HEK293 (cell line): Measurements from ENCODE around the gene TWIST2.

ENCODE experiments used
- CTCF ChIA-PET: fragments of 350-600 bp; formaldehyde crosslinking; extraction: SDS; loops from one replicate; lab custom pipeline; 2021; ENCODE audit warnings: antibody characterized with exemption; lab: Yijun Ruan, JAX
- POLR2A ChIA-PET: fragments of 300-600 bp; formaldehyde crosslinking; extraction: SDS; loops from one replicate; lab custom pipeline; 2020; ENCODE audit warnings: antibody characterized with exemption, inconsistent platforms; lab: Yijun Ruan, JAX
- H3K27ac ChIP-seq: fragments of 200-500 bp; sonication (Bioruptor generic); 2 replicates; pipeline ENCODE4 v1.5.1; 2014; ENCODE audit warnings: low read depth, low read length, control low read depth, inconsistent platforms; ENCODE audit errors: extremely low read depth
- H3K36me3 ChIP-seq, 2 experiments: fragments of 200-500 bp in 1 of 2; sonication (Bioruptor generic) in 1 of 2; 1 replicate in 1 of 2; 2 replicates in 1 of 2; pipeline ENCODE4 v1.5.1; 2014 to 2017; ENCODE audit warnings: inconsistent platforms in 2 of 2, low read length in 2 of 2; ENCODE audit not compliant: control insufficient read depth in 2 of 2, insufficient read depth in 1 of 2
- H3K4me1 ChIP-seq: fragments of 200-500 bp; sonication (Bioruptor generic); 2 replicates; pipeline ENCODE4 v1.5.1; 2014; ENCODE audit warnings: mild to moderate bottlenecking, low read length, inconsistent platforms; ENCODE audit not compliant: control insufficient read depth, insufficient read depth
- H3K4me3 ChIP-seq: 2 replicates; pipeline ENCODE4 v1.5.1; 2011; ENCODE audit warnings: low read depth, mild to moderate bottlenecking, control low read depth, low read length, moderate library complexity
- H3K9me3 ChIP-seq: fragments of 200-500 bp; sonication (Bioruptor generic); 2 replicates; pipeline ENCODE4 v1.5.1; 2014; ENCODE audit warnings: low read depth, low read length, inconsistent platforms; ENCODE audit not compliant: control insufficient read depth, insufficient read depth
- HOXC10 ChIP-seq: sonication (generic); formaldehyde crosslinking; IDR thresholded peaks from 2 replicates; pipeline ENCODE4 v1.8.1; 2023; ENCODE audit warnings: mild to moderate bottlenecking, missing genetic modification reagents
- KLF16 ChIP-seq: fragments of 450-650 bp; formaldehyde crosslinking; IDR thresholded peaks from 2 replicates; pipeline ENCODE4 v1.5.1; 2017; ENCODE audit warnings: missing biosample characterization, missing genetic modification characterization
- KLF7 ChIP-seq: fragments of 450-650 bp; formaldehyde crosslinking; IDR thresholded peaks from 2 replicates; pipeline ENCODE4 v1.5.1; 2016; ENCODE audit warnings: missing biosample characterization, missing genetic modification characterization, borderline replicate concordance
- RBAK ChIP-seq: fragments of 450-650 bp; formaldehyde crosslinking; IDR thresholded peaks from 2 replicates; pipeline ENCODE4 v1.5.1; 2016; ENCODE audit warnings: missing biosample characterization, missing genetic modification characterization
- SCRT2 ChIP-seq: fragments of 450-650 bp; formaldehyde crosslinking; IDR thresholded peaks from 2 replicates; pipeline ENCODE4 v1.5.1; 2016; ENCODE audit warnings: missing biosample characterization, missing genetic modification characterization
- ZBTB20 ChIP-seq: fragments of 450-650 bp; formaldehyde crosslinking; IDR thresholded peaks from 2 replicates; pipeline ENCODE4 v1.5.1; 2016; ENCODE audit warnings: missing biosample characterization, missing genetic modification characterization
- ZFHX2 ChIP-seq: fragments of 450-650 bp; formaldehyde crosslinking; conservative IDR thresholded peaks from 2 replicates; pipeline ENCODE4 v1.5.1; 2016; ENCODE audit warnings: missing biosample characterization, missing genetic modification characterization
- ZNF214 ChIP-seq: fragments of 450-650 bp; formaldehyde crosslinking; IDR thresholded peaks from 2 replicates; pipeline ENCODE4 v1.5.1; 2017; ENCODE audit warnings: missing biosample characterization, mild to moderate bottlenecking, missing genetic modification characterization, borderline replicate concordance
- ZNF221 ChIP-seq: fragments of 450-650 bp; formaldehyde crosslinking; IDR thresholded peaks from 2 replicates; pipeline ENCODE4 v1.5.1; 2017; ENCODE audit warnings: missing biosample characterization, missing genetic modification characterization, borderline replicate concordance
- ZNF266 ChIP-seq: fragments of 450-650 bp; formaldehyde crosslinking; IDR thresholded peaks from 2 replicates; pipeline ENCODE4 v1.5.1; 2016; ENCODE audit warnings: missing biosample characterization, missing genetic modification characterization, low read depth
- ZNF335 ChIP-seq: fragments of 450-650 bp; formaldehyde crosslinking; conservative IDR thresholded peaks from 2 replicates; pipeline ENCODE4 v1.5.1; 2016; ENCODE audit warnings: missing biosample characterization, missing genetic modification characterization
- ZNF394 ChIP-seq: fragments of 450-650 bp; formaldehyde crosslinking; IDR thresholded peaks from 2 replicates; pipeline ENCODE4 v1.5.1; 2016; ENCODE audit warnings: missing biosample characterization, missing genetic modification characterization, mild to moderate bottlenecking, moderate library complexity, borderline replicate concordance
- ZNF664 ChIP-seq: fragments of 450-650 bp; formaldehyde crosslinking; IDR thresholded peaks from 2 replicates; pipeline ENCODE4 v1.5.1; 2016; ENCODE audit warnings: missing biosample characterization, missing genetic modification characterization
- ZNF701 ChIP-seq: fragments of 450-650 bp; formaldehyde crosslinking; IDR thresholded peaks from 2 replicates; pipeline ENCODE4 v1.5.1; 2016; ENCODE audit warnings: missing biosample characterization, missing genetic modification characterization
- ZNF776 ChIP-seq: fragments of 450-650 bp; formaldehyde crosslinking; IDR thresholded peaks from 2 replicates; pipeline ENCODE4 v1.5.0; 2017; ENCODE audit warnings: missing biosample characterization, missing genetic modification characterization, borderline replicate concordance
- ZNF777 ChIP-seq: fragments of 450-650 bp; formaldehyde crosslinking; IDR thresholded peaks from 2 replicates; pipeline ENCODE4 v1.5.1; 2017; ENCODE audit warnings: missing biosample characterization, missing genetic modification characterization, borderline replicate concordance
- TF ChIP-seq, protein P1 (sequence below): fragments of 450-650 bp; formaldehyde crosslinking; conservative IDR thresholded peaks from 2 replicates; pipeline ENCODE4 v1.5.1; 2016; ENCODE audit warnings: low read depth, missing biosample characterization, missing genetic modification characterization
- TF ChIP-seq, protein P2 (sequence below): fragments of 450-650 bp; formaldehyde crosslinking; IDR thresholded peaks from 2 replicates; pipeline ENCODE4 v1.5.1; 2016; ENCODE audit warnings: missing biosample characterization, missing genetic modification characterization

TWIST2 gene

GRCh38 chr2:238848976-238849853, 1.3 kb downstream of the TWIST2 start (continued):
- TF ChIP-seq, protein P1, sequence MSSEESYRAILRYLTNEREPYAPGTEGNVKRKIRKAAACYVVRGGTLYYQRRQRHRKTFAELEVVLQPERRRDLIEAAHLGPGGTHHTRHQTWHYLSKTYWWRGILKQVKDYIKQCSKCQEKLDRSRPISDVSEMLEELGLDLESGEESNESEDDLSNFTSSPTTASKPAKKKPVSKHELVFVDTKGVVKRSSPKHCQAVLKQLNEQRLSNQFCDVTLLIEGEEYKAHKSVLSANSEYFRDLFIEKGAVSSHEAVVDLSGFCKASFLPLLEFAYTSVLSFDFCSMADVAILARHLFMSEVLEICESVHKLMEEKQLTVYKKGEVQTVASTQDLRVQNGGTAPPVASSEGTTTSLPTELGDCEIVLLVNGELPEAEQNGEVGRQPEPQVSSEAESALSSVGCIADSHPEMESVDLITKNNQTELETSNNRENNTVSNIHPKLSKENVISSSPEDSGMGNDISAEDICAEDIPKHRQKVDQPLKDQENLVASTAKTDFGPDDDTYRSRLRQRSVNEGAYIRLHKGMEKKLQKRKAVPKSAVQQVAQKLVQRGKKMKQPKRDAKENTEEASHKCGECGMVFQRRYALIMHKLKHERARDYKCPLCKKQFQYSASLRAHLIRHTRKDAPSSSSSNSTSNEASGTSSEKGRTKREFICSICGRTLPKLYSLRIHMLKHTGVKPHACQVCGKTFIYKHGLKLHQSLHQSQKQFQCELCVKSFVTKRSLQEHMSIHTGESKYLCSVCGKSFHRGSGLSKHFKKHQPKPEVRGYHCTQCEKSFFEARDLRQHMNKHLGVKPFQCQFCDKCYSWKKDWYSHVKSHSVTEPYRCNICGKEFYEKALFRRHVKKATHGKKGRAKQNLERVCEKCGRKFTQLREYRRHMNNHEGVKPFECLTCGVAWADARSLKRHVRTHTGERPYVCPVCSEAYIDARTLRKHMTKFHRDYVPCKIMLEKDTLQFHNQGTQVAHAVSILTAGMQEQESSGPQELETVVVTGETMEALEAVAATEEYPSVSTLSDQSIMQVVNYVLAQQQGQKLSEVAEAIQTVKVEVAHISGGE (tag by site-specific recombination), result peak; percentile 80
- TF ChIP-seq ZNF701, result no peak
- peak; percentile 47; the same call in 1 of the 2 replicates for TF ChIP-seq ZBTB20 (tag by site-specific recombination)
- no peak for TF ChIP-seq ZNF394 (tag by site-specific recombination)
- no peak for TF ChIP-seq KLF16
- TF ChIP-seq HOXC10 (CRISPR knock-in tag), result no peak
- TF ChIP-seq ZNF266 (tag by site-specific recombination), result no peak
- no peak for TF ChIP-seq ZNF776 (tag by site-specific recombination)
- TF ChIP-seq SCRT2 (tag by site-specific recombination), result no peak
- no peak for TF ChIP-seq ZNF221 (tag by site-specific recombination)
- TF ChIP-seq, protein P2, sequence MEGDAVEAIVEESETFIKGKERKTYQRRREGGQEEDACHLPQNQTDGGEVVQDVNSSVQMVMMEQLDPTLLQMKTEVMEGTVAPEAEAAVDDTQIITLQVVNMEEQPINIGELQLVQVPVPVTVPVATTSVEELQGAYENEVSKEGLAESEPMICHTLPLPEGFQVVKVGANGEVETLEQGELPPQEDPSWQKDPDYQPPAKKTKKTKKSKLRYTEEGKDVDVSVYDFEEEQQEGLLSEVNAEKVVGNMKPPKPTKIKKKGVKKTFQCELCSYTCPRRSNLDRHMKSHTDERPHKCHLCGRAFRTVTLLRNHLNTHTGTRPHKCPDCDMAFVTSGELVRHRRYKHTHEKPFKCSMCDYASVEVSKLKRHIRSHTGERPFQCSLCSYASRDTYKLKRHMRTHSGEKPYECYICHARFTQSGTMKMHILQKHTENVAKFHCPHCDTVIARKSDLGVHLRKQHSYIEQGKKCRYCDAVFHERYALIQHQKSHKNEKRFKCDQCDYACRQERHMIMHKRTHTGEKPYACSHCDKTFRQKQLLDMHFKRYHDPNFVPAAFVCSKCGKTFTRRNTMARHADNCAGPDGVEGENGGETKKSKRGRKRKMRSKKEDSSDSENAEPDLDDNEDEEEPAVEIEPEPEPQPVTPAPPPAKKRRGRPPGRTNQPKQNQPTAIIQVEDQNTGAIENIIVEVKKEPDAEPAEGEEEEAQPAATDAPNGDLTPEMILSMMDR, result no peak
- no peak for TF ChIP-seq KLF7 (tag by site-specific recombination)
- TF ChIP-seq, all 188 proteins: peak for 7

- CTCF ChIA-PET, result interaction anchor here (0.5 to 0.8 kb wide), 3 partner anchors 151 to 1350 kb away, joined by 3 read pairs; no protein-coding TSS in a partner anchor
- TF ChIP-seq ZNF335 (tag by site-specific recombination) (no peak), ZNF664 (tag by site-specific recombination) (no peak), ZNF777 (no peak), RBAK (tag by site-specific recombination) (no peak)
- H3K9me3 ChIP-seq, result no peaks in the 10 kb centered on the region
- H3K4me3 ChIP-seq, result no peak overlapping the region
- H3K27ac ChIP-seq, result no peak overlapping the region
- peaks cover 12% of the 10 kb centered on the region for H3K4me1 ChIP-seq
- no peaks in the 10 kb centered on the region for H3K36me3 ChIP-seq
- POLR2A ChIA-PET, result no interaction called here
These were observed 2.2 kb downstream of the TWIST2 start for GRCh38 chr2:238850091-238850490.

DNA sequence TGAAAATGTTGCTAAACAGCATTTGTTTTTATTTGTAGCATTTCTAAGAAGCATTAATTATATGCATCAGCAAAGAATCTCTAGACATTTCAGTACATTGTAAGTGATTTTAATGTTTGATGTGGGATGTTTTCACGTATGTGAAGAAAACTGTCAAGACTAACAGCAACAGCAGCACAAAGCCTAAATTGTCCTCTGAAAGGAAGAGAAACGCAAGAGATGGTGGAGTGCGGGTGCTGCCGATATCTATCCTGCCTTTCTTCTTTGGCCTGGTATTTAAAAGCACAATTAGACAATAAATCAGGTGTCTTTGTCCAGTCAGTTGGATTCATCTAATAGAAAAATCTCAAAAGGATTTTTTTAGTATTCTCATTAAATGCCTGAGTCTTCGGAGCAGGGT, 3.1 kb downstream of the TWIST2 start:
- POLR2A ChIA-PET, result no interaction called here
- H3K4me3 ChIP-seq, result no peak overlapping the region
- CTCF ChIA-PET, result no interaction called here
- TF ChIP-seq ZFHX2 (tag by site-specific recombination) (no peak), ZNF214 (tag by site-specific recombination) (no peak)
- TF ChIP-seq, all 188 proteins: peak for 0
- Histone ChIP-seq H3K9me3 (no peaks in the 10 kb centered on the region), H3K27ac (no peak overlapping the region), H3K4me1 (peaks cover 12% of the 10 kb centered on the region), H3K36me3 (no peaks in the 10 kb centered on the region)
